HL-60/S4 treated with phorbol 12-myristate 13-acetate at 8.2 ng/mL for 4 days and 3 days (cell line): Measurements from ENCODE around the gene MIA.
"Not testable (repeated sequence)": the region's sequence is repeated elsewhere in the genome, so short reads cannot be mapped to it uniquely, and the experiment has no call there.

ENCODE experiments used
- in situ Hi-C: fragments of 300-500 bp; cut with MboI; formaldehyde crosslinking; loops from 2 replicates; pipeline ENCODE4 v1.15.0; 2022; ENCODE audit warnings: low sequenced_read_pairs

The MIA gene

DNA sequence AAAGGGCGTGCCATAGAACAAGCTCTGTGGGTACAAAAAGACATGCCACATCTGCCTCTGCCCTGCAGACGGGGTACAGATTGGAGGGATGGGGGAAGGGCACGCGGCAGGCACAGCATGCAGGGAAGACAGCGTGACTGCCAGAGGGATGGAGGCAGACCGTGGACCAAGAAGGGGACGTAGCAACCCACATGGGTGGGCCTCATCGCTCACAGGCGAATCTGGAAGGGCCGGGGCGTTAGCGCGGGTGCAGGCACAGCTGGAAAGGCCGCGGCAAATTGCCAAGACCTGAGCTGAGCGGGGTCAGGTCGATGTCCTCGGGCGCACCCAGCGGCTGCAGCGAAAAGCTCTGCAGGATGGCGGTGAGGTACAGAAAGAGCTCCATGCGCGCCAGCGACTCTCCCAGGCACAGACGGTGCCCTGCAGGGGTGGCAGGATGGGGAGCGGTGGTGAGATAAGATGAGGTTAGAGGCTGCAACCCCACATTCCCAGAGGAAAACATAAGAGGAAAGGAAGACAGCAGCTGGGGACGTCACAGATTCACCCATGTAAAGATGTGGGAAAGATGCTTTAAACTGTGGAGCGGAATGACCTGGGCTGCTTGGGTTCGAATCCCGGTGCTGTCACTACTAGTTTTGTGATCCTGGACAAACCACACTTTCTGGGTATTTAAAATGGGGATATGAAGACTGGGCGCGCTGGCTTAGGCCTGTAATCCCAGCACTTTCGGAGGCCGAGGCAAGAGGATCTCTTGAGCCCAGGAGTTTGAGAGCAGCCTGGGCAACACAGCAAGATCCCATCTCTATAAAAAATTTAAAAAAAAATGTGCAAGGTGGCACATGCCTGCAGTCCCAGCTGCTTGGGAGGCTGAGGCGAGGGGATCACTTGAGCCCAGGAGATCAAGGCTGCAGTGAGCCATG is 43.4 kb downstream of the MIA start:
- in situ Hi-C loops: not testable (repeated sequence)

DNA sequence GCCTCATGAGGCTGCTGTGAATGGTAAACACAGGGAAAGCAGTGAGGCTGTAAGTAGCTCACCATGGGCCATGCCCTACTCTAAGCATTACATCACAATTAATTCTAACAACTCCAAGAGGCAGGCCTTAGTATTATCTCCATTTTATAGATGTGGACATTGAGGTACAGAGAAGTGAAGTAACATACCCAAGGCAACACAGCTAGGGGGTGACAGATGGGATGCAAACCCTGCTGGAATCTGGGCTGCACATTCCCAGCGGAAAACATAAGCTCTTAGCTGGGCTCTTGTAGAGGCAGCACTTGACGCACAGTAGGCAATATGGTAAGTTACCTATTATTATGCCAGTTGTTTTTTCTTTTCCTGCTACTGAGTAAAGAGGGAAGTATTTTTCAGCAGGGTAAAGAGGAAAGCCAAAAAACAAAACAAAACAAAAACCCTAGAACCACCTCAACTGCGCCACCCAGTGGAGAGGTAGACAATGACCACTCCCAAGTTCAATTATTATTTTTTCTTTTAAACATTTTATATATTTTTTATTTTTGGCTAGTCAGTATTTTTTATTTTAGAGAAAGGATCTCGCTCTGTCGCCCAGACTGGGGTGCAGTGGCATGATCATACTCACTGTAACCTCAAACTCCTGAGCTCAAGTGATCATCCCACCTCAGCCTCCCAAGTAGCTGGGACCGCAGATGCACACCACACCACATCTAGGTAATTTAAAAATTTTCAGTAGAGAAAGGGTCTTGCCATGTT is 44.3 kb downstream of the MIA start:
- in situ Hi-C loops: not testable (repeated sequence)

DNA sequence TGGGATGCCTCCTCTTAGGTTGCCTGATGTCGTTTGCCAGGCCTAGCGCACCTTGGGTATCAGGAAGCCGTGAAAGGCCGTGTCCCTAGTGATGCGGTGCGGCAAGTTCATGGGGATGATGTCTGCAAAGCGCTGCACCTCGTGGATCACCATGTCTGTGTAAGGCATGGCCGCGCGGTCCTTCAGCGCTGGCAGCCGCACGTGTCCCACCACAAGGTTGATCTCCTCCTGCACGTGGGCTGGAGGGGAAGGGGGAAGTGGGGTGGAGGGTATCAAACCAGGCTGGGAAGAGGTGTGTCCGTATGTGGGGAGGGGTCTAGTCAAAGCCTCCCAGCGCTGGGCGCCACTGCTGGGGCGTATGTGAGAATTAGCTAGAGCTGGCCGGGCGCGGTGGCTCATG is 46.8 kb downstream of the MIA start:
- in situ Hi-C loops: no loop called here

GRCh38 chr19:40822704-40823553 is 47.6 kb downstream of the MIA start:
- in situ Hi-C loops: not testable (repeated sequence)

GRCh38 chr19:40824916-40825315 is 49.6 kb downstream of the MIA start:
- in situ Hi-C loops: not testable (repeated sequence)

GRCh38 chr19:40825460-40826095 is 50.3 kb downstream of the MIA start:
- in situ Hi-C loops: not testable (repeated sequence)

DNA sequence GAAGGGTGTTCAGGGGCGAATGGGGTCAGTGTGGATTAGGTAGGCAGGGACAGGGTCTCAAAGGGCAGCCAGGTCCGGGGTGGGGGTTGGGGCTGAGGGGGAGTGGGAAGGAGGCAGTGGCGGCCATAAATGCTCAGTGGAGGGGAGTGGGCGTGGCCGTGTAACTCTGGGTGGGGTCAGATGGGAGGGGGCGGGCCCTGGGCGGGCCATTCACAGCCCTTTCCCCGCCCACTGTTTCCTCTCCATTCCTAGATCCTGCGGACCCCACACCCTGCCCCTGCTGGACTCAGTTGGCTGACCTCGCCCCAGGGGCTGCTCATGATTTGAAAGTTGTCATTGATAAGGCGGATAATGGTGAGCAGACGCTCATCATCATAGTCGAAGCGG is 51.0 kb downstream of the MIA start:
- in situ Hi-C loops: not testable (repeated sequence)

- in situ Hi-C loops: not testable (repeated sequence)
Observed at GRCh38 chr19:40826699-40827385, 51.5 kb downstream of the MIA start.
